NOMO-1 treated with DMSO at 0.1 percent for 48 hours (cell line): ENCODE data around the gene DCXR.
A peak's percentile ranks its signal among the peaks of the same experiment; 100 is the strongest.

ENCODE experiments used
- DNase-seq: peaks from one replicate; lab custom pipeline; 2025; ENCODE audit not compliant: unreplicated experiment; lab: John Stamatoyannopoulos, UW

DCXR gene

GRCh38 chr17:82037092-82037888 is at the start of gene DCXR:
Gene DCXR (minus strand): TSS chr17:82037697. CDS start chr17:82037682, 15 bp downstream.
- peak; percentile 97 for DNase-seq

- DNase-seq = no peak
These were observed 48.7 kb upstream of the DCXR start for GRCh38 chr17:82085931-82086764.

DNA sequence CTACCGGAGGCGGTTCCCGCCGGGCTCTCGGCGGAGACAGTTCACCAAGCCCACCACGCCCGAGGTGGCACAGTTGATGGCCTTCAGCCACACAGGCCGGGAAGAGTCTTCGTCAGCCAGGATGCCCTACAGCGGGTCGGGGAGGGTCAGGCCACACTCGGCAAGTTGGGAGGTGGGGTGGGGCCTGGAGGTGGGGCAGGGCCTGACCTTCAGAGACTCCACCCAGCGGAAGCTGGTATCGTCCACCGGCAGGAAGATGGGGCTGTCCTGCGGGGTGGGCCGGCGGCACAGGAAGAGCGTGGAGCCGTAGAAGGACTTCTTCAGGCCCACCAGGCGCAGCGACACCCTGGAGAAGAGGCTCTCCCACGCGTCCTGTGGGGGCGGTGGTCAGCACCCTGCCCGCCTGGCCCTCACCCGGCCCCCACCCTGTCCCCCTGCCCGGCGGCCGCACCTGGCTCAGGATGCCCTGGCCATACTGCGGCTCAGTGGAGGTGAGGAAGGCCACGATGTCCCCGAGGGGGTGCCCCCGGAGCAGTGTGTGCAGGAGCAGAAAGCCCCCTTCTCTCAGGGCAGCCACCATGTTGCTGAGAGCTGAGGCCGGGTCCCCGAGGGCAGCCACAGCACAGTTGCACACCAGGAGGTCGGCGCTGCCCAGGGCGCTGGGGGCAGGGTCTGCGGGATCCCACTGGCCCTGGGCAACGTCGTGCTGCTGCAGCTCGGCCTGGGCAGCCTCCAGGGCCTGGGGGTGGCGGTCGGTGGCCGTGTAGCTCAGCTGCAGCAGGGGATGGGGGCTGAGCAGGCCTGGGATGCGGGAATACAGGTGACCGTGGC is 47.7 kb upstream of the DCXR start:
- no peak for DNase-seq

GRCh38 chr17:82084373-82085030 is 47.0 kb upstream of the DCXR start:
- DNase-seq = no peak

GRCh38 chr17:82083533-82084359 is 46.2 kb upstream of the DCXR start:
- DNase-seq = no peak

GRCh38 chr17:82083009-82083408 is 45.5 kb upstream of the DCXR start:
- DNase-seq = no peak

DNA sequence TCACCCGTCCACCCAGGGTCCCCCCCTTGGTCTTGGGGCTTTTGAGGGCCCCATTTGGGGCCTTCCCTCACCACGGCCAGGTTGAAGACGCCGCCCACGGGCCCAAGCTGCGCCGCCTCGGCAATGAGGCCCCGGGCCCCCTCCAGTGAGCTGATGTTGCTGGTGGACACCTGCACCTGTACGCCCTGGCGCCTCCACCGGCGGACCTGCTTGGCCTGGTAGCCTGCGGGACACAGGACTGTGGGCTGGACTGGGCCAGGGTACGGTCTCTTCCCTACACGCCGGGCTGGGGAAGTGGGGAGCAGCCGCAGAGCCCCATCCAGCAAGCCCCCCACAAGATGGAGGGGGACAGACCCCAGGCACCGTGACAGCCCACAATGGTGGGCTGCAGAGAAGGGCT is 45.0 kb upstream of the DCXR start:
- DNase-seq = no peak

DNA sequence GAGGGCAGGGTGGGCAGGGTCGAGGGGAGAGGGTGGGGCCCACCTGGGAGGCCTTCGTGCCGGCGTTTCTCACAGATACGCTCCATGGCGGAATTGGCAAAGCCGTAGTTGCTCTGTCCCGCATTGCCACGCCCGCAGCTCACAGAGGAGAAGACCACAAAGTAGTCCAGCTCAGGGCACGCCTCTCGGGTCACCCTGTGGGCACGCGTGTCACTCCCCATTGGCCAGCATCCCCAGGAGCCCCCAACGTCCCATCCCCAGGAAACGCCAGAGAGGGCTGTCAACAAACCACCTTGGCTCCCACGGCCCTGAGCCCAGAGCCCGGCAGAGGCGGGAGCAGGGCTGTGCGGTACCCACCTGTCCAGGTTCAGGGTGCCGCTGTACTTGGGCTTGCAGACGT is 44.5 kb upstream of the DCXR start:
- DNase-seq = no peak

DNA sequence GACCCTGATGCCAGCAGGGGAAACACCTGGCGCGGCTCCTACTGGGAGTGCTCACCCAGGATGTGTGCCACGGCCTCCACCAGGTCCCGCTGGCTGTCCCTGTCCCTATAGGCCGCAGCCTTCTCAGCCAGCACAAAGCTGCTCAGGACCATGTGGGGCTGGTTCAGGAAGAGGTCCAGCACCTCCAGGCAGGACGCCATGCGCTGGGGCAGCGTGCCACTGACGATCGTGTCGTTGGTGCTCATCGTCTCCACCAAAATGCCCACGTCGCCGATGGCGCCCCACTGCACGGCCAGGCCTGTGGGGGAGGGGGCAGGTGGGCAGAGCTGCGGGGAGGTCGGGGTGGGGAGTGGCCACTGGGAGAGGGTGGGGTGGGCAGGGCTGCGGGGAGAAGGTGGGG is 44.0 kb upstream of the DCXR start:
- no peak for DNase-seq

DNA sequence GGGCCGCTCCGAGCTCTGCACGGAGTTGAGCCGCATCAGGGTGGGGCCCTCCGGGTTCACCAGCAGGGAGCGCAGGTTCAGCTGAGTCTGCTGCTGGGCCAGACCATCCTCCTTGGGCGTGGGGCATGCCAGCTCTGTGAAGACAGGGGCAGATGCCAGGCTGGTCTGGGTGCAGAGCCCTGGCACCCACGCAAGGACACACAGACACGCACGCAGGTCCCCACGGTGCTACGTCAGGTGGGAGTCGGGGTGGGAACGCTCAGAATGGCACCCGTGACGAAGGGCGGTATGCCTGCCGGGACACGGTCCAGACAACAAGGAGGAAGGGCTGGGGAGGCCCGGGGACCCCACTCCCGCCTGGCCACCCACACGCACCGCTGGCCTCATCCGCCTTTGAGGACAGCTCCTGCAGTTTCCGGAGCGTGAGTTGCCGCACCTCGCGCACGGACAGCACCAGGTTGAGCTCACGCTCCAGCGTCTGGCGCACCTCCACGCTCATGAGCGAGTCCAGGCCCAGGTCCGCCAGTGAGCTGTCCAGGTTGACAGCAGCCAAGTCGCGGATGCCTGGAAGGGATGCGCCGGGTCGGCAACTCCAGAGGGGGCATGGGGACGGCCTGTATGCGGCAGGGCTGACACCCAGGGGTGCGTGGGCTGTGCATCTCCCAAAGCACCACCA is 43.4 kb upstream of the DCXR start:
- no peak for DNase-seq

DNA sequence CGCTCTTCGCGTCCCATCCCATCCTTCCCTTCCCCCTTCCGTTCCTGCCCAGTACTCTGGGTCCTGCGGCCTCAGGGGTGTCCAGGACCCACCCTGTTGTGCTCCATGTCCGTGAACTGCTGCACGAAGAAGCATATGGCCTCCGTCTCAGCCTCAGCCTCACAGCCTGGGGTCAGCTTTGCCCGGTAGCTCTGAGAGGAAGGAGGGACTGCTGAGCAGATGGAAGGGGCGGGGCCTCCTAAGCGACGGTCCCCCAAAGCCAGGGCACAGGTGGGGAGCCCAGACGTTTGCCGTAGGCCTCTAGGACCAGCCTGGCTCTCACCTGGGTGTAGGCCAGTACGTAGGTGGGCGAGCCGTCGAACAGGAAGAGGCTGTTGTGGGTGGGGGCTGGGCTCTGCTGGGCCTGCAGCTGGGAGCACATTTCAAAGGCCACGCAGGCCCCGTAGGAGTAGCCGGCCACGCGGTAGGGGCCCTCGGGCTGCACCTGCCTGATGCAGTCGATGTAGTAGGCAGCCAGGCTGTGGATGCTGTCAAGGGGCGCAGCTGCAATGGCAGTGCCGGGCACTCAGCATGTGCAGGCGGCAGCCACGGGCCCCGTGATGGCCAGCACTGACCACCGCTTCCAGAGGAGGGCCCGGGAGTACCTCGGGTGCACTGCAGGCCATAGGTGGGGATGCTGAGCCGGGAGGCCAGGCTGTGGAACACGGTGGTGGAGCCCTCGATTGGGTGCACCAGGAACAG is 42.7 kb upstream of the DCXR start:
- DNase-seq = no peak

DNA sequence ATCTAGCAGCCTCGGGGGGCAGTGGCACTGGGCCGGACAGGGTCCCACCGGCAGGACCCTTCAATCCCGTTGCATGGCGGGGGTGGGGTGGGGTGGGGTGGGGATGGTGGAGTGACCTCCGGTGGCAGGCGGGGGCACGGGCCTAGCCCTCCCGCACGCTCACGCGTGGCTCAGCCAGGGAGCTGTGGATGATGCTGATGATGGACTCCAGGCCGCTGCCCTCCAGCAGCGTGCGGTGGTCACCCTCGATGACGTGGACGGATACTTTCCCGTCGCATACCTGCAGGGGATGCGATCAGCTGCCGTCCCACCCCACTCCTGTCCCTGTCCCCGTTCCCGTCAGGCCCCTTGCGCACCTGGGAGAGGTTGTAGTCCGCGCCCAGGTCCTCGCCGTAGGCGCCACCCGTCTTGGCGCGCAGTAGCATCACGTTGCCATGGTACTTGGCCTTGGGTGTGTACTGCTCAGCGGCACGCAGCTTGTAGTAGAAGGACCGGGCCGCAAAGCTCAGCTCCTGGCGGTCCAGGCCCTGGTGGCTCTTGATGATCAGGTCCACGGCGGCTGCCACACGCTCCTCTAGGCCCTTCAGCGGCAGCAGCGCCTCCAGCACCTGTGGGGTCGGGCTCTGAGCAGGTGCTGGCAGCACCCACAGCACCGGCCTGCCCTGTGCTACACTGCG is 41.6 kb upstream of the DCXR start:
- no peak for DNase-seq

DNA sequence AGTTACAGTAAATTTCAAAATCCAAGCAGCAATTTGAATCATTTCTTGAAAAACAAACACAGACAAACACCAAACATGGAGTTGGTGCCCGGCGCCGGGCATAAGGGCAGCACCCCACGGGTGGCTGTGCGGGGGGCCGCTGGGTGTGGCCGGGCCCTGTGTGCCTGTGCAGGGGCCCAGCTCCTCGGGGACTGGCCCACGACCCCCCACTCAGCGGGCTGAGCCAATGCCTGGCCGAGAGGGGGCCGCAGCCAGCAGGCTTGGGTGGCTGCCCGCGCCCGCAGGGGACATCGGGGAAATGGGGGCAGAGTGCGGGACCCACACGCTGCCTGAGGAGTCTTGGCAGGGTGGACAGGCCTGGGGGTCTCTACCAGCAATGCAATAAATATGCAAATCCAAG is 40.9 kb upstream of the DCXR start:
- DNase-seq = no peak

GRCh38 chr17:82077617-82078358 is 40.3 kb upstream of the DCXR start:
- DNase-seq = no peak

GRCh38 chr17:82076785-82077591 is 39.5 kb upstream of the DCXR start:
- no peak for DNase-seq

GRCh38 chr17:82076018-82076784 is 38.7 kb upstream of the DCXR start:
- no peak for DNase-seq
